Measurements from ENCODE around the gene PLAC1. TPM values are rescaled to one million over a fixed set of nuclear protein-coding genes. Genes with fewer than 3 reads are reported as not detected.
A peak's percentile ranks its signal among the peaks of the same experiment; 100 is the strongest.

Gene PLAC1
- total RNA-seq, 1 donor from 2014 or later, result not detected

GRCh38 chrX:134558133-134558532, 100.1 kb downstream of the PLAC1 start:
- Mint-ChIP-seq H3K9me3 (ENCODE audit: unreplicated experiment) (peaks cover 7% of the 10 kb centered on the region), H3K36me3 (ENCODE audit: unreplicated experiment) (no peaks in the 10 kb centered on the region), H3K27me3 (ENCODE audit: unreplicated experiment) (no peaks in the 10 kb centered on the region), H3K27ac (ENCODE audit: unreplicated experiment) (no peak overlapping the region), H3K4me3 (ENCODE audit: unreplicated experiment) (no peak overlapping the region), H3K4me1 (ENCODE audit: unreplicated experiment) (peaks cover 11% of the 10 kb centered on the region)
- DNase-seq (ENCODE audit: extremely low spot score, unreplicated experiment), result no peak
- TF ChIP-seq, protein P1, sequence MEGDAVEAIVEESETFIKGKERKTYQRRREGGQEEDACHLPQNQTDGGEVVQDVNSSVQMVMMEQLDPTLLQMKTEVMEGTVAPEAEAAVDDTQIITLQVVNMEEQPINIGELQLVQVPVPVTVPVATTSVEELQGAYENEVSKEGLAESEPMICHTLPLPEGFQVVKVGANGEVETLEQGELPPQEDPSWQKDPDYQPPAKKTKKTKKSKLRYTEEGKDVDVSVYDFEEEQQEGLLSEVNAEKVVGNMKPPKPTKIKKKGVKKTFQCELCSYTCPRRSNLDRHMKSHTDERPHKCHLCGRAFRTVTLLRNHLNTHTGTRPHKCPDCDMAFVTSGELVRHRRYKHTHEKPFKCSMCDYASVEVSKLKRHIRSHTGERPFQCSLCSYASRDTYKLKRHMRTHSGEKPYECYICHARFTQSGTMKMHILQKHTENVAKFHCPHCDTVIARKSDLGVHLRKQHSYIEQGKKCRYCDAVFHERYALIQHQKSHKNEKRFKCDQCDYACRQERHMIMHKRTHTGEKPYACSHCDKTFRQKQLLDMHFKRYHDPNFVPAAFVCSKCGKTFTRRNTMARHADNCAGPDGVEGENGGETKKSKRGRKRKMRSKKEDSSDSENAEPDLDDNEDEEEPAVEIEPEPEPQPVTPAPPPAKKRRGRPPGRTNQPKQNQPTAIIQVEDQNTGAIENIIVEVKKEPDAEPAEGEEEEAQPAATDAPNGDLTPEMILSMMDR (IDR thresholded peaks at IDR 0.05), result no peak

DNA sequence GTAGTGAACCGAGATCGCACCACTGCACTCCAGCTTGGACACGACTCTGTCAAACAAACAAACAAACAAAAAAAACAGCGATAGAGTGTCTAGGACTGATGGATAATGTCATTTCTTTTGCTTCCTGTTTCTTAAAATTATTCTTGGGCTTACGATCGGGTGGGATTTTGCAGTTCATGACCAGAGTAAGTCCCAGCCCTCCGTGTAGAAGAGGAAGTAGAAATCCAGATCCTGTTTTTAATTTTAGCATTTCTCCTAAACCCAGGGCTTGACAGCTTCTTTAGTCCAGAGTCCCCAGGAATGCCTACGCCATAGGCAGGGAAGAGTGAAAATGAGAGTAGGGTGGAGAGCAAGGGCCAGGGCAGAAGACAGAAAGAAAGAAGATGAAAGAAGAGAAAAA, 104.0 kb downstream of the PLAC1 start:
- Mint-ChIP-seq H3K27ac (ENCODE audit: unreplicated experiment) (no peak overlapping the region), H3K4me3 (ENCODE audit: unreplicated experiment) (no peak overlapping the region)

DNA sequence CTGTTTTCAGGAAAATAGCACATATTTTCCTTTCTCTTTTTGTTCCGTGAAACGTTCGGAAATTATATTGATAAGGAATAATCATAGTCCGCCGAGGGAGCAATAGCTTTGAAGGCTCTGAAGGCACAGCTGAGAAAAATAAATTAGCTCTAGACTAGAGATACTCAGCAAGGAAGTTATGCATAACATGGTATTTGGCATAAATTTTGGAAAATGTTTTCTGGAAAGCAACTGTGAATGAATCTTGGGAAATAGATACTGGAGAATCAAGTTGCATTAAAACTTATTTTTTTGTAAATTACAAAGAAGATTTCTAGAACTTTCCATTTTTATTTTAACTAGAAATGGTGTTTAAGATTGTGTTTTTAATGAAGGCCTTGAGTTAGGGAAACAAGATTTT, 105.9 kb downstream of the PLAC1 start:
- no peak for DNase-seq (ENCODE audit: extremely low spot score, unreplicated experiment)
- H3K9me3 Mint-ChIP-seq (ENCODE audit: unreplicated experiment), result no peaks in the 10 kb centered on the region
- TF ChIP-seq, protein P1 (IDR thresholded peaks at IDR 0.05), result no peak
- peaks cover 38% of the 10 kb centered on the region for H3K4me1 Mint-ChIP-seq (ENCODE audit: unreplicated experiment)
- H3K27ac Mint-ChIP-seq (ENCODE audit: unreplicated experiment), result no peak overlapping the region
- no peaks in the 10 kb centered on the region for H3K27me3 Mint-ChIP-seq (ENCODE audit: unreplicated experiment)
- H3K4me3 Mint-ChIP-seq (ENCODE audit: unreplicated experiment), result no peak overlapping the region
- H3K36me3 Mint-ChIP-seq (ENCODE audit: unreplicated experiment), result peaks cover 2% of the 10 kb centered on the region

More for the DNA sequence above, 104.0 kb downstream of the PLAC1 start:
- peaks cover 31% of the 10 kb centered on the region for H3K4me1 Mint-ChIP-seq (ENCODE audit: unreplicated experiment)
- DNase-seq (ENCODE audit: extremely low spot score, unreplicated experiment), result no peak
- H3K9me3 Mint-ChIP-seq (ENCODE audit: unreplicated experiment), result no peaks in the 10 kb centered on the region
- no peaks in the 10 kb centered on the region for H3K36me3 Mint-ChIP-seq (ENCODE audit: unreplicated experiment)
- TF ChIP-seq, protein P1 (IDR thresholded peaks at IDR 0.05), result no peak
- no peaks in the 10 kb centered on the region for H3K27me3 Mint-ChIP-seq (ENCODE audit: unreplicated experiment)

GRCh38 chrX:134551376-134552048, 106.8 kb downstream of the PLAC1 start:
- TF ChIP-seq, protein P1 (IDR thresholded peaks at IDR 0.05), result no peak
- Mint-ChIP-seq H3K4me1 (ENCODE audit: unreplicated experiment) (peaks cover 44% of the 10 kb centered on the region), H3K9me3 (ENCODE audit: unreplicated experiment) (no peaks in the 10 kb centered on the region), H3K27me3 (ENCODE audit: unreplicated experiment) (no peaks in the 10 kb centered on the region), H3K27ac (ENCODE audit: unreplicated experiment) (peak overlapping the region; percentile 64), H3K4me3 (ENCODE audit: unreplicated experiment) (peak overlapping the region; percentile 74), H3K36me3 (ENCODE audit: unreplicated experiment) (peaks cover 2% of the 10 kb centered on the region)
- no peak for DNase-seq (ENCODE audit: extremely low spot score, unreplicated experiment)

DNA sequence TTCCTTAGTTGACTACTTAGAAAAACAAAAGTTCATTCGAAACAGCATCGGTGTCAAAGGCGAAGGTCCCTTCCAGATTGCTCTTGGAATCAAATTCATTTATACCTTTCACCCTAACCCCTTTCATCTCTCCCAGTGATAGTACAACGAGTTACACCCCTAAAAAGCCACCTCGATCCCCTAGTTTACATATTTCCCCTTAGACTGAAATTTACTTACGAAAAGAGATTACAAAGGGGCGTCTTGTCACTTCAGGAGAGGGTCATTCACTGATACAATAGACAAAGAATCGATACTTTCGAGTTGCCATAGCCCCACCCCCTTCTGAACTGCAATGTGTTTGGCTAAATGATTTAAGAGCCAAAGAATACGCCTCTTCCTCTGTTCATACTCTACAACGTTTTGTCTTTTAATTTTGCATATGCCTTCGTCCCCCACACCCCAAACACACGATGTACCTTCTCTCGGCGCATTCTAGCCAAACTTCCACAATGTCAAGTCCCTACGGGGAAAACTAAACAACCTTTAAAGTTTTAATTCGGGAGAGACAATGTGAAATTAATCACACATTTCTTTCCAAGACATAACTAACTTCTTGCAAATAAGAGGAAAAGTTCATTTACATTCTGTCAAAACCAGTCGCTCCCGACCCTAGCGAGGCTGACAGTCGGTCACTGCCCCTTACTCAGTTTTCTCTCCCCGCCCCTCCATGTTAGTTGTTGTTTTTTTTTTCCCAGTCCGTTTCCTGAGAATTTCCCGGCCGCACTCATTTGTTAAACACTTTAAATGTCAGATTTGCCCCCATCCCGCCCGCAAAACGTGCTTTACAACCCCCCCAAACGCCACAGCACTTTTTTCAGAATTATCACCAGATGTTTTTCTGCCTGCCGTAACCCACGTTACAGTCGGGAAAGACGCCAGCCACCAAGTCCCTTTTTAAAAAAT, 109.7 kb downstream of the PLAC1 start:
- H3K9me3 Mint-ChIP-seq (ENCODE audit: unreplicated experiment), result no peaks in the 10 kb centered on the region
- TF ChIP-seq, protein P1 (IDR thresholded peaks at IDR 0.05), result no peak
- H3K4me3 Mint-ChIP-seq (ENCODE audit: unreplicated experiment), result peak overlapping the region; percentile 97
- H3K36me3 Mint-ChIP-seq (ENCODE audit: unreplicated experiment), result peaks cover 2% of the 10 kb centered on the region
- DNase-seq (ENCODE audit: extremely low spot score, unreplicated experiment), result no peak
- peak overlapping the region; percentile 97 for H3K27ac Mint-ChIP-seq (ENCODE audit: unreplicated experiment)
- peaks cover 36% of the 10 kb centered on the region for H3K4me1 Mint-ChIP-seq (ENCODE audit: unreplicated experiment)
- no peaks in the 10 kb centered on the region for H3K27me3 Mint-ChIP-seq (ENCODE audit: unreplicated experiment)

Data from osteocyte (in vitro differentiated cells).